Liver (tissue), 9 donors: ENCODE data around the gene PAX5. TPM values are rescaled to one million over a fixed set of nuclear protein-coding genes. Genes with fewer than 3 reads are reported as not detected.

Source experiments
- DNase-seq: peaks from one replicate; pipeline ENCODE4 v3.0.0-alpha.2; 2017; ENCODE audit warnings: low spot score
- H3K27ac ChIP-seq, 2 donors: one replicate each; pipeline ENCODE4 v1.7.0; 2013; ENCODE audit warnings: inconsistent platforms in 2 of 2, low read length in 2 of 2, control low read depth in 1 of 2, low read depth in 1 of 2, mild to moderate bottlenecking in 1 of 2
- H3K27me3 ChIP-seq, 4 donors: one replicate each; pipeline versions ENCODE4 v1.6.1 to v1.7.0; 2013; ENCODE audit warnings: low read length in 3 of 4, inconsistent platforms in 1 of 4, mild to moderate bottlenecking in 1 of 4, moderate library complexity in 1 of 4; ENCODE audit not compliant: control insufficient read depth in 4 of 4, insufficient read depth in 4 of 4
- H3K36me3 ChIP-seq, 4 donors: one replicate each; pipeline versions ENCODE4 v1.6.1 to v1.7.0; 2013; ENCODE audit warnings: low read length in 3 of 4, mild to moderate bottlenecking in 3 of 4, low read depth in 1 of 4, moderate library complexity in 1 of 4; ENCODE audit not compliant: control insufficient read depth in 4 of 4, insufficient read depth in 3 of 4
- H3K4me1 ChIP-seq, 4 donors: one replicate each; pipeline versions ENCODE4 v1.6.1 to v1.7.0; 2013; ENCODE audit warnings: low read length in 3 of 4, mild to moderate bottlenecking in 3 of 4, moderate library complexity in 1 of 4; ENCODE audit not compliant: control insufficient read depth in 4 of 4, insufficient read depth in 4 of 4
- H3K4me3 ChIP-seq, 3 donors: one replicate each; pipeline versions ENCODE4 v1.6.1 to v1.7.0; 2013; ENCODE audit warnings: low read length in 3 of 3, control low read depth in 1 of 3, low read depth in 1 of 3, mild to moderate bottlenecking in 1 of 3
- H3K9ac ChIP-seq, 2 donors: one replicate each; pipeline ENCODE4 v1.7.0; 2013; ENCODE audit warnings: low read length in 2 of 2, mild to moderate bottlenecking in 2 of 2, moderate library complexity in 2 of 2, control low read depth in 1 of 2, low read depth in 1 of 2
- H3K9me3 ChIP-seq, 4 donors: one replicate each; pipeline versions ENCODE4 v1.6.1 to v1.7.0; 2013; ENCODE audit warnings: low read length in 3 of 4; ENCODE audit not compliant: control insufficient read depth in 4 of 4
- EGR1 ChIP-seq, 2 donors: IDR thresholded peaks; 2 replicates each; pipeline ENCODE4 v1.6.1; 2016 to 2018; ENCODE audit warnings: antibody characterized with exemption in 2 of 2, low read depth in 2 of 2
- FOXA1 ChIP-seq: IDR thresholded peaks from 2 replicates; pipeline ENCODE4 v1.6.1; 2016; ENCODE audit warnings: antibody characterized with exemption
- FOXA2 ChIP-seq: IDR thresholded peaks from 2 replicates; pipeline ENCODE4 v1.6.1; 2016; ENCODE audit warnings: antibody characterized with exemption
- GABPA ChIP-seq, 2 donors: IDR thresholded peaks in 1 of 2; conservative IDR thresholded peaks in 1 of 2; 2 replicates each; pipeline ENCODE4 v1.6.1; 2016; ENCODE audit warnings: antibody characterized with exemption in 2 of 2, mild to moderate bottlenecking in 1 of 2, moderate library complexity in 1 of 2
- HNF4A ChIP-seq, 2 donors: conservative IDR thresholded peaks; 2 replicates each; pipeline ENCODE4 v1.6.1; 2016; ENCODE audit warnings: antibody characterized with exemption in 2 of 2, mild to moderate bottlenecking in 2 of 2
- HNF4G ChIP-seq: IDR thresholded peaks from 2 replicates; pipeline ENCODE4 v1.6.1; 2016; ENCODE audit warnings: antibody characterized with exemption
- JUND ChIP-seq, 2 donors: IDR thresholded peaks; 2 replicates each; pipeline ENCODE4 v1.6.1; 2016; ENCODE audit warnings: antibody characterized with exemption in 2 of 2
- NR2F2 ChIP-seq: IDR thresholded peaks from 2 replicates; pipeline ENCODE4 v1.6.1; 2016; ENCODE audit warnings: antibody characterized with exemption
- RAD21 ChIP-seq, 2 donors: IDR thresholded peaks; 2 replicates each; pipeline ENCODE4 v1.6.1; 2016; ENCODE audit warnings: antibody characterized with exemption in 2 of 2, mild to moderate bottlenecking in 2 of 2
- RXRA ChIP-seq, 2 donors: IDR thresholded peaks; 2 replicates each; pipeline ENCODE4 v1.6.1; 2017 to 2018; ENCODE audit warnings: antibody characterized with exemption in 2 of 2, mild to moderate bottlenecking in 1 of 2
- SP1 ChIP-seq: IDR thresholded peaks from 2 replicates; pipeline ENCODE4 v1.6.1; 2018; ENCODE audit warnings: antibody characterized with exemption, mild to moderate bottlenecking
- TAF1 ChIP-seq: conservative IDR thresholded peaks from 2 replicates; pipeline ENCODE4 v1.6.1; 2016; ENCODE audit warnings: antibody characterized with exemption, mild to moderate bottlenecking
- YY1 ChIP-seq: IDR thresholded peaks from 2 replicates; pipeline ENCODE4 v1.6.1; 2016; ENCODE audit warnings: antibody characterized with exemption, mild to moderate bottlenecking
- WGBS: extraction: QIAGEN DNeasy Blood & Tissue Kit; methylation state at CpG from one replicate; pipeline ENCODE4 v1.1.7; 2013; 5-methylcytosine and 5-hydroxymethylcytosine counted together
- polyA plus RNA-seq, 2 donors: library from polyadenylated mRNA; stranded (reverse) in 1 of 2; unstranded in 1 of 2; fragments of 200-250 nt in 1 of 2; fragments of >200 nt in 1 of 2; fragmentation: Nextera tagmentation in 1 of 2; extraction: Ambion mirVana in 1 of 2; gene quantifications; one replicate each; pipeline versions ENCODE4 v1.2.1 to v1.2.3, GENCODE V29; 2013 to 2015
- total RNA-seq, 2 donors: library from RNA; depleted of rRNA; stranded (reverse); fragments of >200 nt; gene quantifications; one replicate each; pipeline ENCODE4 v1.2.3, GENCODE V29; 2014
- TF ChIP-seq, protein P1 (sequence below): IDR thresholded peaks from 2 replicates; pipeline ENCODE4 v1.6.1; 2016; ENCODE audit warnings: antibody characterized with exemption
- TF ChIP-seq, protein P2 (sequence below): IDR thresholded peaks from 2 replicates; pipeline ENCODE4 v1.6.1; 2016; ENCODE audit warnings: antibody characterized with exemption
- TF ChIP-seq, protein P3 (sequence below): fragments of 150-350 bp; IDR thresholded peaks from 2 replicates; pipeline ENCODE4 v1.5.1; 2017; ENCODE audit warnings: improper control_type of control experiment, low read depth, low read length; ENCODE audit not compliant: missing input control
- TF ChIP-seq, protein P4 (sequence below): IDR thresholded peaks from 2 replicates; pipeline ENCODE4 v1.6.1; 2016; ENCODE audit warnings: antibody characterized with exemption
- TF ChIP-seq, protein P5 (sequence below): IDR thresholded peaks from 2 replicates; pipeline ENCODE4 v1.6.1; 2016; ENCODE audit warnings: antibody characterized with exemption, mild to moderate bottlenecking
- donor health status: healthy.
- donor health status: healthy.
- donor health status: healthy.
- donor health status: healthy.
- donor health status: healthy.

Gene PAX5
- total and polyA plus RNA-seq, 4 donors, result 0.05 to 2.7 (median 0.11) TPM

DNA sequence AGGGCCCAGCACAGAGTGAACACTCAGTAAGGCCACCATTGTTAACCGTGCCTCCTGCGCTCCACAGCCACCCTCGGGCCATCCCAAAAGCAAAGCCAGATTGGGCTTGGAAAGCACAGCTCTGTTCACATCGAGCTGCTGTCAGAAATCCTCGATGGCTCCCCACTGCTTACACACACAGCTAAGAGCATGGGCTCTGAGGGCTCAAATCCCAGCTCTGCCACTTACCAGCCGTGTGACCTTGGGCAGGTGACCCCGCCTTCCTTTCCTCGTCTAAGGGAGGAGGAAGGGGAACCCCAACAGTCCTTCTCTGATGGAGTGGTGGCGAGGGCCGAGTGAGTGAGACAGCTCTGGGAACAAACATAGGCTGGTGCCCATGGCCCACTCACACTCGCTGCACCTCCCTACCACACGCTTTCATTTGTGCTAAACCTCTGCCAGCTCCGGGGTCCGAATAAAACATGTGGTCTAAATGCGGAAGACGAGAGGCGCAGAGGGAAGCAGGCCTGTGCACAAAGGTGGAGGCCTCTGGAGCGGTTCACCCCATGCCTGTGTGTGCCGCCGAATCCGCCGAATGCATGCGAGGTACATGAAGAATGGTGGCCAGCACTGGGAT lies 139.3 kb downstream of the PAX5 start:
- 91% methylated on average over 23 of the region's 23 CpGs for WGBS
- no peaks in the 10 kb centered on the region for H3K36me3 ChIP-seq
- DNase-seq, result no peak
- H3K9ac ChIP-seq, result no peak overlapping the region
- no peak overlapping the region for H3K27ac ChIP-seq
- H3K9me3 ChIP-seq, result no peaks in the 10 kb centered on the region
- no peaks in the 10 kb centered on the region for H3K4me1 ChIP-seq
- no peak overlapping the region for H3K4me3 ChIP-seq
- TF ChIP-seq, protein P1, sequence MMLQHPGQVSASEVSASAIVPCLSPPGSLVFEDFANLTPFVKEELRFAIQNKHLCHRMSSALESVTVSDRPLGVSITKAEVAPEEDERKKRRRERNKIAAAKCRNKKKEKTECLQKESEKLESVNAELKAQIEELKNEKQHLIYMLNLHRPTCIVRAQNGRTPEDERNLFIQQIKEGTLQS, result no peak
- TF ChIP-seq SP1 (no peak), HNF4A (conservative IDR thresholded peaks at IDR 0.05) (no peak)
- H3K27me3 ChIP-seq, result peaks cover 0 to 2% (median 0%) of the 10 kb centered on the region in 4 donors

DNA sequence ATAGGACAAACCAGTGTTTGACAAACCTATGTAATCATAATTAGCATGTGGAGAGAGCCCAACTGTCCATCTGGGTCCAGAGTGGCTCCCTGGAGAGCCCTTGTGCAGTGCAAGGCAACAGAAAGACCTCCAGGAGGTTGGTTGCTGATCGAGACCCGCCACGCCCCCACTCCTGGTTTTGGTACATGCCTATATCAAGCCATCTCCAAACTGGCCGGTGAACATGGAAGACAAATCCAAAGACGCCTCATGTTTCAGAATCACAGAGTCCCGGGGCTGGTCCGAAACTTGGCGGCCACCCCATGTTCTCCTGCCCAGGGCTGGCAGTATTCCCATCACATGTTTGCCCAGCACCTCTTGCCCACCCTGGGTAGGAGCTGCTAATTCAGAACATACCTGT lies 140.2 kb downstream of the PAX5 start:
- no peak overlapping the region for H3K9ac ChIP-seq
- TF ChIP-seq, protein P2, sequence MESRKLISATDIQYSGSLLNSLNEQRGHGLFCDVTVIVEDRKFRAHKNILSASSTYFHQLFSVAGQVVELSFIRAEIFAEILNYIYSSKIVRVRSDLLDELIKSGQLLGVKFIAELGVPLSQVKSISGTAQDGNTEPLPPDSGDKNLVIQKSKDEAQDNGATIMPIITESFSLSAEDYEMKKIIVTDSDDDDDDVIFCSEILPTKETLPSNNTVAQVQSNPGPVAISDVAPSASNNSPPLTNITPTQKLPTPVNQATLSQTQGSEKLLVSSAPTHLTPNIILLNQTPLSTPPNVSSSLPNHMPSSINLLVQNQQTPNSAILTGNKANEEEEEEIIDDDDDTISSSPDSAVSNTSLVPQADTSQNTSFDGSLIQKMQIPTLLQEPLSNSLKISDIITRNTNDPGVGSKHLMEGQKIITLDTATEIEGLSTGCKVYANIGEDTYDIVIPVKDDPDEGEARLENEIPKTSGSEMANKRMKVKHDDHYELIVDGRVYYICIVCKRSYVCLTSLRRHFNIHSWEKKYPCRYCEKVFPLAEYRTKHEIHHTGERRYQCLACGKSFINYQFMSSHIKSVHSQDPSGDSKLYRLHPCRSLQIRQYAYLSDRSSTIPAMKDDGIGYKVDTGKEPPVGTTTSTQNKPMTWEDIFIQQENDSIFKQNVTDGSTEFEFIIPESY, result no peak
- no peak for TF ChIP-seq TAF1

DNA sequence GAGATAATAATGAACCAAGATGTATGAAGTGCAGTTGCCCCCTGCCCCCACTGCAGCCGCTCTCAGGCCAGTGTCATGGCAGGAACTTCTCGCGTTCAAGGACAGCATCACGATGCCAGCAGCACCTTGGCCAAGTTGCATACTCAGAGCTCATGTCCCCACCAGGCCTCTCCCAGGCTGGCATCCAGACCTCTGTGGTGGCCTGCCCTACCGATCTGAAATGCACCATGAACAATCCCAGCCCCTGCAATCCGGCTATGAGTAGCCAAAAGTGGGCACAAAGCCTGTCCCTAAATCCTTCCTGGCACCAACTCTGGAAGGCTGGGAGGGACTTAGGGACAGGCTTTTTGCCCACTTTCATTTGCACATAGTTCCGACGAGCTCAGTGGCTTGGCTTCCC lies 140.9 kb downstream of the PAX5 start:
- TF ChIP-seq, protein P3, sequence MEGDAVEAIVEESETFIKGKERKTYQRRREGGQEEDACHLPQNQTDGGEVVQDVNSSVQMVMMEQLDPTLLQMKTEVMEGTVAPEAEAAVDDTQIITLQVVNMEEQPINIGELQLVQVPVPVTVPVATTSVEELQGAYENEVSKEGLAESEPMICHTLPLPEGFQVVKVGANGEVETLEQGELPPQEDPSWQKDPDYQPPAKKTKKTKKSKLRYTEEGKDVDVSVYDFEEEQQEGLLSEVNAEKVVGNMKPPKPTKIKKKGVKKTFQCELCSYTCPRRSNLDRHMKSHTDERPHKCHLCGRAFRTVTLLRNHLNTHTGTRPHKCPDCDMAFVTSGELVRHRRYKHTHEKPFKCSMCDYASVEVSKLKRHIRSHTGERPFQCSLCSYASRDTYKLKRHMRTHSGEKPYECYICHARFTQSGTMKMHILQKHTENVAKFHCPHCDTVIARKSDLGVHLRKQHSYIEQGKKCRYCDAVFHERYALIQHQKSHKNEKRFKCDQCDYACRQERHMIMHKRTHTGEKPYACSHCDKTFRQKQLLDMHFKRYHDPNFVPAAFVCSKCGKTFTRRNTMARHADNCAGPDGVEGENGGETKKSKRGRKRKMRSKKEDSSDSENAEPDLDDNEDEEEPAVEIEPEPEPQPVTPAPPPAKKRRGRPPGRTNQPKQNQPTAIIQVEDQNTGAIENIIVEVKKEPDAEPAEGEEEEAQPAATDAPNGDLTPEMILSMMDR, result no peak
- TF ChIP-seq, protein P4, sequence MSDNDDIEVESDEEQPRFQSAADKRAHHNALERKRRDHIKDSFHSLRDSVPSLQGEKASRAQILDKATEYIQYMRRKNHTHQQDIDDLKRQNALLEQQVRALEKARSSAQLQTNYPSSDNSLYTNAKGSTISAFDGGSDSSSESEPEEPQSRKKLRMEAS, result no peak
- TF ChIP-seq RAD21 (IDR thresholded peaks at IDR 0.05), result no peak
- TF ChIP-seq RXRA (IDR thresholded peaks at IDR 0.05), result no peak
- no peak for TF ChIP-seq SP1
- TF ChIP-seq TAF1, result no peak
- TF ChIP-seq GABPA (IDR thresholded peaks at IDR 0.05 in 1 of 2, conservative IDR thresholded peaks at IDR 0.05 in 1 of 2), result no peak
- no peak for TF ChIP-seq YY1
- TF ChIP-seq JUND (IDR thresholded peaks at IDR 0.05), result no peak
- TF ChIP-seq, protein P2, result no peak
- TF ChIP-seq FOXA1, result no peak
- TF ChIP-seq EGR1 (IDR thresholded peaks at IDR 0.05; ENCODE audit: low read depth in 2 of 2), result no peak
- no peak for TF ChIP-seq FOXA2
- TF ChIP-seq HNF4G, result no peak
- TF ChIP-seq NR2F2, result no peak
- TF ChIP-seq HNF4A (conservative IDR thresholded peaks at IDR 0.05), result no peak
- TF ChIP-seq, protein P5, sequence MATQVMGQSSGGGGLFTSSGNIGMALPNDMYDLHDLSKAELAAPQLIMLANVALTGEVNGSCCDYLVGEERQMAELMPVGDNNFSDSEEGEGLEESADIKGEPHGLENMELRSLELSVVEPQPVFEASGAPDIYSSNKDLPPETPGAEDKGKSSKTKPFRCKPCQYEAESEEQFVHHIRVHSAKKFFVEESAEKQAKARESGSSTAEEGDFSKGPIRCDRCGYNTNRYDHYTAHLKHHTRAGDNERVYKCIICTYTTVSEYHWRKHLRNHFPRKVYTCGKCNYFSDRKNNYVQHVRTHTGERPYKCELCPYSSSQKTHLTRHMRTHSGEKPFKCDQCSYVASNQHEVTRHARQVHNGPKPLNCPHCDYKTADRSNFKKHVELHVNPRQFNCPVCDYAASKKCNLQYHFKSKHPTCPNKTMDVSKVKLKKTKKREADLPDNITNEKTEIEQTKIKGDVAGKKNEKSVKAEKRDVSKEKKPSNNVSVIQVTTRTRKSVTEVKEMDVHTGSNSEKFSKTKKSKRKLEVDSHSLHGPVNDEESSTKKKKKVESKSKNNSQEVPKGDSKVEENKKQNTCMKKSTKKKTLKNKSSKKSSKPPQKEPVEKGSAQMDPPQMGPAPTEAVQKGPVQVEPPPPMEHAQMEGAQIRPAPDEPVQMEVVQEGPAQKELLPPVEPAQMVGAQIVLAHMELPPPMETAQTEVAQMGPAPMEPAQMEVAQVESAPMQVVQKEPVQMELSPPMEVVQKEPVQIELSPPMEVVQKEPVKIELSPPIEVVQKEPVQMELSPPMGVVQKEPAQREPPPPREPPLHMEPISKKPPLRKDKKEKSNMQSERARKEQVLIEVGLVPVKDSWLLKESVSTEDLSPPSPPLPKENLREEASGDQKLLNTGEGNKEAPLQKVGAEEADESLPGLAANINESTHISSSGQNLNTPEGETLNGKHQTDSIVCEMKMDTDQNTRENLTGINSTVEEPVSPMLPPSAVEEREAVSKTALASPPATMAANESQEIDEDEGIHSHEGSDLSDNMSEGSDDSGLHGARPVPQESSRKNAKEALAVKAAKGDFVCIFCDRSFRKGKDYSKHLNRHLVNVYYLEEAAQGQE, result no peak
- TF ChIP-seq, protein P1, result no peak
- no peak for DNase-seq
- no peak overlapping the region for H3K9ac ChIP-seq
- no peaks in the 10 kb centered on the region for H3K4me1 ChIP-seq
- no peak overlapping the region for H3K4me3 ChIP-seq
- WGBS, result 81% methylated on average over 8 of the region's 8 CpGs
- H3K36me3 ChIP-seq, result no peaks in the 10 kb centered on the region
- H3K27ac ChIP-seq, result no peak overlapping the region
- peaks cover 0 to 2% (median 0%) of the 10 kb centered on the region in 4 donors for H3K27me3 ChIP-seq
- H3K9me3 ChIP-seq, result no peaks in the 10 kb centered on the region

More for the DNA sequence above, 140.2 kb downstream of the PAX5 start:
- H3K27ac ChIP-seq, result no peak overlapping the region
- no peak for DNase-seq
- H3K4me3 ChIP-seq, result no peak overlapping the region
- H3K27me3 ChIP-seq, result peaks cover 0 to 2% (median 0%) of the 10 kb centered on the region in 4 donors
- H3K36me3 ChIP-seq, result no peaks in the 10 kb centered on the region
- H3K9me3 ChIP-seq, result no peaks in the 10 kb centered on the region
- 85% methylated on average over 8 of the region's 8 CpGs for WGBS
- no peaks in the 10 kb centered on the region for H3K4me1 ChIP-seq
